OCI-LY3 (cell line): ENCODE results near the gene PLXDC2.

ENCODE experiments used
- EZH2phosphoT487 ChIP-seq: fragments of 200-600 bp; shearing (Covaris generic); IDR thresholded peaks from 2 replicates; pipeline ENCODE4 v1.6.1; 2018; ENCODE audit warnings: antibody characterized with exemption, mixed run types, low read depth
- TF ChIP-seq, protein P1 (sequence below): fragments of 200-600, 300-600 bp; sonication (generic); IDR thresholded peaks from 2 replicates; pipeline ENCODE4 v1.5.1; 2014; ENCODE audit warnings: antibody characterized with exemption, low read length, low read depth

- TF ChIP-seq, protein P1, sequence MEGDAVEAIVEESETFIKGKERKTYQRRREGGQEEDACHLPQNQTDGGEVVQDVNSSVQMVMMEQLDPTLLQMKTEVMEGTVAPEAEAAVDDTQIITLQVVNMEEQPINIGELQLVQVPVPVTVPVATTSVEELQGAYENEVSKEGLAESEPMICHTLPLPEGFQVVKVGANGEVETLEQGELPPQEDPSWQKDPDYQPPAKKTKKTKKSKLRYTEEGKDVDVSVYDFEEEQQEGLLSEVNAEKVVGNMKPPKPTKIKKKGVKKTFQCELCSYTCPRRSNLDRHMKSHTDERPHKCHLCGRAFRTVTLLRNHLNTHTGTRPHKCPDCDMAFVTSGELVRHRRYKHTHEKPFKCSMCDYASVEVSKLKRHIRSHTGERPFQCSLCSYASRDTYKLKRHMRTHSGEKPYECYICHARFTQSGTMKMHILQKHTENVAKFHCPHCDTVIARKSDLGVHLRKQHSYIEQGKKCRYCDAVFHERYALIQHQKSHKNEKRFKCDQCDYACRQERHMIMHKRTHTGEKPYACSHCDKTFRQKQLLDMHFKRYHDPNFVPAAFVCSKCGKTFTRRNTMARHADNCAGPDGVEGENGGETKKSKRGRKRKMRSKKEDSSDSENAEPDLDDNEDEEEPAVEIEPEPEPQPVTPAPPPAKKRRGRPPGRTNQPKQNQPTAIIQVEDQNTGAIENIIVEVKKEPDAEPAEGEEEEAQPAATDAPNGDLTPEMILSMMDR: no peak
- TF ChIP-seq EZH2phosphoT487: no peak
Observed at GRCh38 chr10:19987931-19988330, 171.7 kb downstream of the PLXDC2 start.
